H1 (cell line): ENCODE results near the gene CFAP74. TPM values are rescaled to one million over a fixed set of nuclear protein-coding genes. Genes with fewer than 3 reads are reported as not detected.

Source experiments
- CHD7 ChIP-seq: fragments of 300-600 bp; sonication (generic); IDR thresholded peaks from 2 replicates; pipeline ENCODE4 v1.7.1; 2012; ENCODE audit warnings: low read length, moderate library complexity, mild to moderate bottlenecking, inconsistent platforms; ENCODE audit not compliant: insufficient replicate concordance
- SP1 ChIP-seq: IDR thresholded peaks from 2 replicates; pipeline ENCODE4 v1.6.1; 2011; ENCODE audit warnings: low read depth, low read length
- polyA plus RNA-seq, 7 experiments: library from polyadenylated mRNA; depleted of rRNA in 3 of 7; stranded (reverse) in 5 of 7; unstranded in 2 of 7; fragments of >200 nt in 5 of 7; fragments of 200-250 nt in 2 of 7; gene quantifications; 1 replicate in 5 of 7; 2 replicates in 1 of 7; 4 replicates in 1 of 7; pipeline versions ENCODE4 v1.2.1 to v1.2.3, GENCODE V29; 2011 to 2013; ENCODE audit warnings: missing spikeins in 2 of 7, mixed read lengths in 2 of 7
- total RNA-seq: library from RNA; stranded (reverse); fragmentation: NEBNext Ultra II Directional; extraction: Animal tissue kit (Norgen Biotek cat#: 25700); gene quantifications from 2 replicates; pipeline ENCODE4 v1.2.1, GENCODE V29; 2021

CFAP74 gene
- total and polyA plus RNA-seq, 2 of the 8 experiments (the other 6 are each of a cell fraction or from before 2014, with no cell fraction given) = 0.09 to 0.20 TPM

DNA sequence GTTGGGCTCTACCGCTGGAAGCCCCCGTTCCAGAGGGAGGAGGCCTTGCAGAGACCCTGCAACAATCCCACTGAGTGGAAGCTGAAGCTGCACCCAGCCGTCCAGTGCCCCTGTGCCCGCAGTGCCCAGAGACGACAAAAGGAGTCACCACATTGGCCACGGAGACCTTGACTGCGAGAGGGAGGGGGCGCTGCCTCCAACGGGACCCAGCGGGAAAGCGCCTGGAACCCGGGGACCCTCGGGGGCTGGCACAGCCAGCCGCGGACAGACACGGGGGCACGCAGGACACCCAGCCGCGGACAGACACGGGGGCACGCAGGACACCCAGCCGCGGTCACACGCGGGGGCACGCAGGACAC lies 22.5 kb downstream of the CFAP74 start (continued):
- TF ChIP-seq CHD7 (no peak), SP1 (no peak)
